Endothelial cell of umbilical vein (primary cell): Measurements from ENCODE around the gene SLC6A7.

Experiments
- GATA2 ChIP-seq: IDR thresholded peaks from 2 replicates; pipeline ENCODE4 v1.7.0; 2011; ENCODE audit warnings: low read depth, mild to moderate bottlenecking, moderate library complexity, mixed read lengths, low read length; ENCODE audit not compliant: insufficient read length, insufficient read depth
- POLR2AphosphoS5 ChIP-seq: IDR thresholded peaks from 2 replicates; pipeline ENCODE4 v1.6.1; 2012; ENCODE audit warnings: low read depth, mild to moderate bottlenecking, control low read depth, low read length, moderate library complexity; ENCODE audit not compliant: insufficient read depth
- TF ChIP-seq, protein P1 (sequence below), 2 donors: IDR thresholded peaks; 1 replicate in 1 of 2; 2 replicates in 1 of 2; pipeline ENCODE4 v1.5.1; 2011; ENCODE audit warnings: low read length in 2 of 2, mild to moderate bottlenecking in 2 of 2, moderate library complexity in 2 of 2, control low read depth in 1 of 2, inconsistent platforms in 1 of 2, low read depth in 1 of 2; ENCODE audit not compliant: insufficient read depth in 1 of 2; ENCODE audit errors: extremely low read depth in 1 of 2

DNA sequence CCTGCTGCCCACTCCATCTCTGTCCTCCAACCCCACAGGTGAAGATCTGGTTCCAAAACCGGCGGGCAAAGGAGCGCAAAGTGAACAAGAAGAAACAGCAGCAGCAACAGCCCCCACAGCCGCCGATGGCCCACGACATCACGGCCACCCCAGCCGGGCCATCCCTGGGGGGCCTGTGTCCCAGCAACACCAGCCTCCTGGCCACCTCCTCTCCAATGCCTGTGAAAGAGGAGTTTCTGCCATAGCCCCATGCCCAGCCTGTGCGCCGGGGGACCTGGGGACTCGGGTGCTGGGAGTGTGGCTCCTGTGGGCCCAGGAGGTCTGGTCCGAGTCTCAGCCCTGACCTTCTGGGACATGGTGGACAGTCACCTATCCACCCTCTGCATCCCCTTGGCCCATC is 6.4 kb upstream of the SLC6A7 start:
- TF ChIP-seq, protein P1, sequence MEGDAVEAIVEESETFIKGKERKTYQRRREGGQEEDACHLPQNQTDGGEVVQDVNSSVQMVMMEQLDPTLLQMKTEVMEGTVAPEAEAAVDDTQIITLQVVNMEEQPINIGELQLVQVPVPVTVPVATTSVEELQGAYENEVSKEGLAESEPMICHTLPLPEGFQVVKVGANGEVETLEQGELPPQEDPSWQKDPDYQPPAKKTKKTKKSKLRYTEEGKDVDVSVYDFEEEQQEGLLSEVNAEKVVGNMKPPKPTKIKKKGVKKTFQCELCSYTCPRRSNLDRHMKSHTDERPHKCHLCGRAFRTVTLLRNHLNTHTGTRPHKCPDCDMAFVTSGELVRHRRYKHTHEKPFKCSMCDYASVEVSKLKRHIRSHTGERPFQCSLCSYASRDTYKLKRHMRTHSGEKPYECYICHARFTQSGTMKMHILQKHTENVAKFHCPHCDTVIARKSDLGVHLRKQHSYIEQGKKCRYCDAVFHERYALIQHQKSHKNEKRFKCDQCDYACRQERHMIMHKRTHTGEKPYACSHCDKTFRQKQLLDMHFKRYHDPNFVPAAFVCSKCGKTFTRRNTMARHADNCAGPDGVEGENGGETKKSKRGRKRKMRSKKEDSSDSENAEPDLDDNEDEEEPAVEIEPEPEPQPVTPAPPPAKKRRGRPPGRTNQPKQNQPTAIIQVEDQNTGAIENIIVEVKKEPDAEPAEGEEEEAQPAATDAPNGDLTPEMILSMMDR (IDR thresholded peaks at IDR 0.05; ENCODE audit: extremely low read depth in 1 of 2, insufficient read depth in 1 of 2, low read depth in 1 of 2, low read length in 2 of 2): no peak
- no peak for TF ChIP-seq POLR2AphosphoS5
- no peak for TF ChIP-seq GATA2
